ENCODE results near the gene CELF6.

DNA sequence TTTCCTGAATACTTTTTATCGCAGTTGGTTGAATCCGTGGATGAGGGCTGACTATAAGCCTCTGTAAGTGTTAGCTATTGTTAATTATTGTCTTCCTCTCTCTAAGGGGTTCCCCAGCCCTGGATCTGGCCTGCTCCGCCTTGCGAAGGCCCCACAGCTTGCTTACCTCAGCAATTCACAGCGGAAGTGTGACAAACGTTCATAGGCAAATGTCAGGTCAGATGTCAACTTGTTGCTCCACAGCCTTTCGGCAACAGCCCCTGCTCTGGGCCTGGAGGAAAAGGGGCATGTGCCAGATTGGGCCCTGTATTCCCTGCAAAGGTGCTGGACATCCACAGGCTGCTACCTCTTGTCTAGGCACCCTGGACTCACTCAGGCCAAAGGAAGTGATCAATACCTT, 25.3 kb upstream of the CELF6 start:
- TF ChIP-seq, protein P1, sequence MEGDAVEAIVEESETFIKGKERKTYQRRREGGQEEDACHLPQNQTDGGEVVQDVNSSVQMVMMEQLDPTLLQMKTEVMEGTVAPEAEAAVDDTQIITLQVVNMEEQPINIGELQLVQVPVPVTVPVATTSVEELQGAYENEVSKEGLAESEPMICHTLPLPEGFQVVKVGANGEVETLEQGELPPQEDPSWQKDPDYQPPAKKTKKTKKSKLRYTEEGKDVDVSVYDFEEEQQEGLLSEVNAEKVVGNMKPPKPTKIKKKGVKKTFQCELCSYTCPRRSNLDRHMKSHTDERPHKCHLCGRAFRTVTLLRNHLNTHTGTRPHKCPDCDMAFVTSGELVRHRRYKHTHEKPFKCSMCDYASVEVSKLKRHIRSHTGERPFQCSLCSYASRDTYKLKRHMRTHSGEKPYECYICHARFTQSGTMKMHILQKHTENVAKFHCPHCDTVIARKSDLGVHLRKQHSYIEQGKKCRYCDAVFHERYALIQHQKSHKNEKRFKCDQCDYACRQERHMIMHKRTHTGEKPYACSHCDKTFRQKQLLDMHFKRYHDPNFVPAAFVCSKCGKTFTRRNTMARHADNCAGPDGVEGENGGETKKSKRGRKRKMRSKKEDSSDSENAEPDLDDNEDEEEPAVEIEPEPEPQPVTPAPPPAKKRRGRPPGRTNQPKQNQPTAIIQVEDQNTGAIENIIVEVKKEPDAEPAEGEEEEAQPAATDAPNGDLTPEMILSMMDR (IDR thresholded peaks at IDR 0.05; ENCODE audit: poor library complexity), result no peak
- TF ChIP-seq EZH2phosphoT487 (IDR thresholded peaks at IDR 0.05; ENCODE audit: low read depth, severe bottlenecking, unreplicated experiment), result no peak
